ENCODE measurements around the gene RAPGEF1.

GRCh38 chr9:131606896-131607567 lies 132.8 kb downstream of the RAPGEF1 start:
- no peak for TF ChIP-seq CTCF (IDR thresholded peaks at IDR 0.05; ENCODE audit: extremely low read depth in 1 of 2, insufficient read depth in 1 of 2, low read depth in 1 of 2, low read length in 2 of 2)
- TF ChIP-seq POLR2AphosphoS5 (IDR thresholded peaks at IDR 0.05; ENCODE audit: insufficient read depth, low read depth, low read length): no peak
- no peak for TF ChIP-seq POLR2A (IDR thresholded peaks at IDR 0.05; ENCODE audit: low read depth, low read length)
- TF ChIP-seq EZH2 (IDR thresholded peaks at IDR 0.05; ENCODE audit: borderline replicate concordance, low read depth, low read length, severe bottlenecking): no peak
- no peak for TF ChIP-seq JUN (IDR thresholded peaks at IDR 0.05; ENCODE audit: borderline replicate concordance, insufficient read depth, insufficient read length, low read depth)
- TF ChIP-seq, protein P1, sequence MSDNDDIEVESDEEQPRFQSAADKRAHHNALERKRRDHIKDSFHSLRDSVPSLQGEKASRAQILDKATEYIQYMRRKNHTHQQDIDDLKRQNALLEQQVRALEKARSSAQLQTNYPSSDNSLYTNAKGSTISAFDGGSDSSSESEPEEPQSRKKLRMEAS (IDR thresholded peaks at IDR 0.05; ENCODE audit: insufficient read depth, insufficient read length): no peak
- no peak for TF ChIP-seq FOS (IDR thresholded peaks at IDR 0.05; ENCODE audit: borderline replicate concordance, insufficient read depth, low read length)
- no peak for TF ChIP-seq GATA2 (IDR thresholded peaks at IDR 0.05; ENCODE audit: insufficient read depth, insufficient read length, low read depth, low read length)
